ENCODE measurements around the gene ZNF274. TPM values are rescaled to one million over a fixed set of nuclear protein-coding genes. Genes with fewer than 3 reads are reported as not detected.
A peak's percentile ranks its signal among the peaks of the same experiment; 100 is the strongest.

The ZNF274 gene
- total and polyA plus RNA-seq, 9 of the 15 experiments (the other 6 are each of a cell fraction or from before 2014, with no cell fraction given): 5.2 to 37.0 (median 28.1) TPM

DNA sequence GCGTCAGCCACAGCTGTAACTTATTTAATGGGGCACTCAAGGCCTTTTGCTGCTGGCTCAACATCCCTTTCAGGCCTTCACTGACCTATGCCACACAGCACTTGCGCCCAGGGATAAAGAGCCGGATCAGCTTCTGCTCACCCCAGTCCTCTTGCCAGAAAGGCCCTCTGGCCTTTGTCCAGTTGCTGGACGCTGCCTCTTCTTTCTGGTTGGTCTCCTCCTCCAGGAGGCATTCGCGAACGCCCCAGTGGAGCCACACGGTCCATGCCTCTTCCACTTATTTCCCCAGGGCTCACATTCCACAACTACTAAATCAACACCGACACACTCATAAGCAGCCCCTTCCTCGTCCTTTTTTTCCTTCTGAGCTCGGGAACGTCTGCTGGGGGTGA lies 28.6 kb upstream of the ZNF274 start:
- CTCF ChIA-PET (ENCODE audit: low intra/inter-chr PET ratio): interaction anchor here (0.5 kb wide), 1 partner anchor 64 kb away, joined by 3 read pairs; no protein-coding TSS in a partner anchor
- Histone ChIP-seq H3K79me2 (ENCODE audit: control insufficient read depth, insufficient read depth, low read length) (no peaks in the 10 kb centered on the region), H3K9me1 (ENCODE audit: control insufficient read depth, insufficient read depth, low read length) (no peaks in the 10 kb centered on the region), H3K9me3 (replicated peaks; ENCODE audit: control insufficient read depth, insufficient read depth, low read depth, low read length) (peaks cover 6% of the 10 kb centered on the region; the same call in 1 of the 2 replicates), H3K4me3 (peak overlapping the region; percentile 67), H3K27me3 (ENCODE audit: control insufficient read depth in 2 of 2, insufficient read depth in 2 of 2, low read length in 2 of 2) (no peaks in the 10 kb centered on the region), H4K20me1 (replicated peaks; ENCODE audit: control insufficient read depth, insufficient read depth, low read length) (no peaks in the 10 kb centered on the region), H3K4me2 (ENCODE audit: insufficient read depth, low read length) (peak overlapping the region; percentile 79), H3K27ac (ENCODE audit: extremely low read depth, low read depth, low read length) (no peak overlapping the region), H3K9ac (ENCODE audit: insufficient read depth in 1 of 2, low read depth in 2 of 2, low read length in 2 of 2) (peak overlapping the region in 1 of 2 experiments; percentile 89; a peak in 2 of 4 replicates), H3K4me1 (replicated peaks in 1 of 2; ENCODE audit: control insufficient read depth in 2 of 2, insufficient read depth in 2 of 2, low read length in 2 of 2) (peaks cover 0 to 24% of the 10 kb centered on the region in 2 experiments; a peak in 2 of 5 replicates), H2AFZ (ENCODE audit: low read depth, low read length) (peak overlapping the region; percentile 87), H3K36me3 (ENCODE audit: control insufficient read depth, insufficient read depth, low read length) (no peaks in the 10 kb centered on the region)
- DNase-seq (ENCODE audit: extremely low read depth in 1 of 4, low spot score in 3 of 4): peak in 1 of 4 experiments; percentile 6
- intact Hi-C loops (cut with micrococcal nuclease) (loop anchor here (10.0 kb wide), 1 partner anchor 1049 kb away; no protein-coding TSS in a partner anchor), in situ Hi-C loops (cut with MboI) (loop anchor here (10.0 kb wide), 1 partner anchor 129 kb away; no protein-coding TSS in a partner anchor)
- 22% methylated on average over 11 of the region's 12 CpGs for WGBS (ENCODE audit: insufficient coverage, low coverage, missing lambda C conversion rate)
- no peak for FAIRE-seq
- POLR2A ChIA-PET: interaction anchor here (0.6 kb wide), 1 partner anchor 40 kb away, joined by 3 read pairs; no protein-coding TSS in a partner anchor
- no TSS peak for BruUV-seq (replicated peaks)
- ATAC-seq: 0 out of 3 replicates have a peak, but pooled peaks have one; percentile 3
- no peak for TF ChIP-seq PHB2 (IDR thresholded peaks at IDR 0.05; ENCODE audit: low read depth)
- TF ChIP-seq TARDBP (IDR thresholded peaks at IDR 0.05): no peak
- TF ChIP-seq CHD2 (IDR thresholded peaks at IDR 0.05; ENCODE audit: low read depth, low read length): no peak
- TF ChIP-seq ZNF512 (tag; IDR thresholded peaks at IDR 0.05): no peak
- no peak for TF ChIP-seq HDAC1 (IDR thresholded peaks at IDR 0.05)
- no peak for TF ChIP-seq ZBTB2 (IDR thresholded peaks at IDR 0.05)
- no peak for TF ChIP-seq XRCC5 (IDR thresholded peaks at IDR 0.05; ENCODE audit: low read depth, low read length)
- TF ChIP-seq ARID4B (CRISPR knock-in tag; IDR thresholded peaks at IDR 0.05): no peak
- no peak for TF ChIP-seq C11orf30 (IDR thresholded peaks at IDR 0.05; ENCODE audit: low read depth)
- TF ChIP-seq MYNN (IDR thresholded peaks at IDR 0.05): no peak
- no peak for TF ChIP-seq MYNN (CRISPR knock-in tag; IDR thresholded peaks at IDR 0.05)
- no peak for TF ChIP-seq ZNF212 (CRISPR knock-in tag; IDR thresholded peaks at IDR 0.05)
- TF ChIP-seq PTRF (tag; IDR thresholded peaks at IDR 0.05): no peak
- TF ChIP-seq HNRNPUL1 (IDR thresholded peaks at IDR 0.05; ENCODE audit: low read length): no peak
- TF ChIP-seq GTF2F1 (IDR thresholded peaks at IDR 0.05; ENCODE audit: low read depth, low read length): no peak
